BLaER1 (cell line): ENCODE data around the gene PDP2.

Source experiments
- H3K27ac ChIP-seq: shearing (Covaris generic); formaldehyde crosslinking; 2 replicates; pipeline ENCODE4 v1.8.1; 2022
- H3K27me3 ChIP-seq: shearing (Covaris generic); formaldehyde crosslinking; 2 replicates; pipeline ENCODE4 v1.8.1; 2022
- H3K36me3 ChIP-seq: shearing (Covaris generic); formaldehyde crosslinking; 2 replicates; pipeline ENCODE4 v1.8.1; 2022
- H3K4me1 ChIP-seq: shearing (Covaris generic); formaldehyde crosslinking; 2 replicates; pipeline ENCODE4 v1.8.1; 2022
- H3K4me2 ChIP-seq: shearing (Covaris generic); formaldehyde crosslinking; 2 replicates; pipeline ENCODE4 v1.8.1; 2022
- H3K4me3 ChIP-seq: shearing (Covaris generic); formaldehyde crosslinking; 2 replicates; pipeline ENCODE4 v1.8.1; 2022
- H3K9ac ChIP-seq: shearing (Covaris generic); formaldehyde crosslinking; 2 replicates; pipeline ENCODE4 v1.8.1; 2022
- H3K9me3 ChIP-seq: shearing (Covaris generic); formaldehyde crosslinking; 2 replicates; pipeline ENCODE4 v1.8.1; 2022
- H4K20me1 ChIP-seq: shearing (Covaris generic); formaldehyde crosslinking; 2 replicates; pipeline ENCODE4 v1.8.1; 2022
- Cebpa-rat ChIP-seq: shearing (Covaris generic); IDR thresholded peaks from 2 replicates; pipeline ENCODE4 v1.8.1; 2022

PDP2 gene

GRCh38 chr16:66851166-66851964 is 28.9 kb upstream of the PDP2 start:
- Histone ChIP-seq H3K4me3 (no peak overlapping the region), H3K27ac (no peak overlapping the region), H4K20me1 (no peaks in the 10 kb centered on the region), H3K27me3 (peaks cover 4% of the 10 kb centered on the region; the same call in 1 of the 2 replicates), H3K4me1 (peaks cover 25% of the 10 kb centered on the region), H3K9ac (no peak overlapping the region), H3K4me2 (no peak overlapping the region), H3K36me3 (no peaks in the 10 kb centered on the region), H3K9me3 (no peaks in the 10 kb centered on the region)
- no peak for TF ChIP-seq Cebpa-rat

GRCh38 chr16:66853261-66854139 is 26.8 kb upstream of the PDP2 start:
- no peaks in the 10 kb centered on the region for H3K27me3 ChIP-seq
- TF ChIP-seq Cebpa-rat, result no peak
- no peaks in the 10 kb centered on the region for H4K20me1 ChIP-seq
- no peaks in the 10 kb centered on the region for H3K9me3 ChIP-seq
- H3K9ac ChIP-seq, result no peak overlapping the region
- no peak overlapping the region for H3K4me3 ChIP-seq
- H3K36me3 ChIP-seq, result no peaks in the 10 kb centered on the region
- peaks cover 15% of the 10 kb centered on the region; the same call in 1 of the 2 replicates for H3K4me1 ChIP-seq
- H3K4me2 ChIP-seq, result no peak overlapping the region
- H3K27ac ChIP-seq, result no peak overlapping the region

- peaks cover 19% of the 10 kb centered on the region; the same call in 1 of the 2 replicates for H3K4me1 ChIP-seq
- no peak overlapping the region for H3K4me3 ChIP-seq
- H3K9me3 ChIP-seq, result no peaks in the 10 kb centered on the region
- H3K9ac ChIP-seq, result no peak overlapping the region
- no peak for TF ChIP-seq Cebpa-rat
- H4K20me1 ChIP-seq, result no peaks in the 10 kb centered on the region
- no peak overlapping the region for H3K4me2 ChIP-seq
- H3K27me3 ChIP-seq, result no peaks in the 10 kb centered on the region
- no peaks in the 10 kb centered on the region for H3K36me3 ChIP-seq
- H3K27ac ChIP-seq, result no peak overlapping the region
These were observed 24.1 kb upstream of the PDP2 start for GRCh38 chr16:66856184-66856730.

- no peaks in the 10 kb centered on the region for H3K9me3 ChIP-seq
- H3K27ac ChIP-seq, result no peak overlapping the region
- no peaks in the 10 kb centered on the region for H3K36me3 ChIP-seq
- H3K4me1 ChIP-seq, result peaks cover 19% of the 10 kb centered on the region; the same call in 1 of the 2 replicates
- no peak overlapping the region for H3K9ac ChIP-seq
- H3K4me2 ChIP-seq, result no peak overlapping the region
- no peaks in the 10 kb centered on the region for H3K27me3 ChIP-seq
- no peak overlapping the region for H3K4me3 ChIP-seq
- no peaks in the 10 kb centered on the region for H4K20me1 ChIP-seq
- TF ChIP-seq Cebpa-rat, result no peak
These were observed 23.5 kb upstream of the PDP2 start for GRCh38 chr16:66856801-66857200.

- H3K27ac ChIP-seq, result no peak overlapping the region
- H4K20me1 ChIP-seq, result no peaks in the 10 kb centered on the region
- H3K9me3 ChIP-seq, result no peaks in the 10 kb centered on the region
- TF ChIP-seq Cebpa-rat, result no peak
- H3K36me3 ChIP-seq, result no peaks in the 10 kb centered on the region
- H3K27me3 ChIP-seq, result no peaks in the 10 kb centered on the region
- no peak overlapping the region for H3K4me3 ChIP-seq
- peaks cover 19% of the 10 kb centered on the region; the same call in 1 of the 2 replicates for H3K4me1 ChIP-seq
- no peak overlapping the region for H3K9ac ChIP-seq
- no peak overlapping the region for H3K4me2 ChIP-seq
These were observed 22.9 kb upstream of the PDP2 start for GRCh38 chr16:66857437-66857836.

GRCh38 chr16:66858740-66859396 is 21.4 kb upstream of the PDP2 start:
- no peaks in the 10 kb centered on the region for H4K20me1 ChIP-seq
- no peaks in the 10 kb centered on the region for H3K36me3 ChIP-seq
- H3K9ac ChIP-seq, result no peak overlapping the region
- TF ChIP-seq Cebpa-rat, result no peak
- no peaks in the 10 kb centered on the region for H3K27me3 ChIP-seq
- H3K4me1 ChIP-seq, result peaks cover 15% of the 10 kb centered on the region; the same call in 1 of the 2 replicates
- H3K27ac ChIP-seq, result no peak overlapping the region
- no peaks in the 10 kb centered on the region for H3K9me3 ChIP-seq
- no peak overlapping the region for H3K4me2 ChIP-seq
- no peak overlapping the region for H3K4me3 ChIP-seq

GRCh38 chr16:66859397-66860068 is 20.8 kb upstream of the PDP2 start:
- Histone ChIP-seq H4K20me1 (no peaks in the 10 kb centered on the region), H3K36me3 (no peaks in the 10 kb centered on the region), H3K4me3 (no peak overlapping the region), H3K27me3 (no peaks in the 10 kb centered on the region), H3K9ac (no peak overlapping the region), H3K4me1 (peaks cover 15% of the 10 kb centered on the region; the same call in 1 of the 2 replicates), H3K4me2 (no peak overlapping the region), H3K27ac (no peak overlapping the region), H3K9me3 (no peaks in the 10 kb centered on the region)
- no peak for TF ChIP-seq Cebpa-rat

- TF ChIP-seq Cebpa-rat, result no peak
These were observed 18.2 kb upstream of the PDP2 start for GRCh38 chr16:66862023-66862520.

GRCh38 chr16:66863707-66864106 is 16.6 kb upstream of the PDP2 start:
- Histone ChIP-seq H3K4me2 (no peak overlapping the region), H3K36me3 (no peaks in the 10 kb centered on the region), H3K9ac (no peak overlapping the region), H3K4me1 (0 out of 2 replicates have a peak, but pooled peaks cover 4% of the 10 kb centered on the region), H3K27me3 (no peaks in the 10 kb centered on the region), H3K27ac (no peak overlapping the region), H4K20me1 (no peaks in the 10 kb centered on the region), H3K9me3 (no peaks in the 10 kb centered on the region), H3K4me3 (no peak overlapping the region)
- TF ChIP-seq Cebpa-rat, result no peak

More at GRCh38 chr16:66862023-66862520, 18.2 kb upstream of the PDP2 start:
- Histone ChIP-seq H4K20me1 (no peaks in the 10 kb centered on the region), H3K9ac (no peak overlapping the region), H3K27ac (no peak overlapping the region), H3K4me3 (no peak overlapping the region), H3K4me1 (peaks cover 12% of the 10 kb centered on the region; the same call in 1 of the 2 replicates), H3K9me3 (no peaks in the 10 kb centered on the region), H3K27me3 (no peaks in the 10 kb centered on the region), H3K4me2 (no peak overlapping the region), H3K36me3 (no peaks in the 10 kb centered on the region)
